IMR-90 (cell line): Measurements from ENCODE around the gene NME7. TPM values are rescaled to one million over a fixed set of nuclear protein-coding genes. Genes with fewer than 3 reads are reported as not detected.

Experiments used
- ATAC-seq: fragments of 200-7000 bp; cut with Tn5 transposase; 2 replicates; pipeline ENCODE4 v1.9.1; 2020; ENCODE audit warnings: low read depth, mild to moderate bottlenecking, moderate library complexity
- BruUV-seq: library from RNA; stranded (reverse); fragments of 400-500 nt; replicated peaks from 2 replicates; lab custom pipeline; 2021; lab: Mats Ljungman, UMichigan
- CTCF ChIA-PET: fragments of 300-600 bp; formaldehyde crosslinking; extraction: SDS; loops from one replicate; lab custom pipeline; 2021; ENCODE audit warnings: antibody characterized with exemption; lab: Yijun Ruan, JAX
- POLR2A ChIA-PET: fragments of 300-600 bp; sonication (Branson Sonifier 250); formaldehyde crosslinking; loops from one replicate; lab custom pipeline; 2022; ENCODE audit warnings: antibody characterized with exemption; ENCODE audit not compliant: unreplicated experiment; lab: Charles Lee
- DNase-seq: peaks from one replicate; pipeline ENCODE4 v3.0.0; 2013
- H2AFZ ChIP-seq: replicated peaks from 2 replicates; pipeline ENCODE3; 2013; ENCODE audit warnings: low read length, mild to moderate bottlenecking; ENCODE audit not compliant: poor library complexity
- H2AK5ac ChIP-seq: 2 replicates; pipeline ENCODE4 v1.6.1; 2013; ENCODE audit warnings: low read depth, low read length, inconsistent platforms
- H2AK9ac ChIP-seq: replicated peaks from 2 replicates; pipeline ENCODE3; 2013; ENCODE audit warnings: mild to moderate bottlenecking, low read depth, low read length, moderate library complexity; ENCODE audit not compliant: poor library complexity
- H2BK120ac ChIP-seq: 2 replicates; pipeline ENCODE4 v1.6.1; 2013; ENCODE audit warnings: low read depth, low read length, inconsistent platforms
- H2BK15ac ChIP-seq: 3 replicates; pipeline ENCODE4 v1.6.1; 2013; ENCODE audit warnings: low read depth, low read length, inconsistent platforms
- H2BK20ac ChIP-seq: 2 replicates; pipeline ENCODE4 v1.6.1; 2013; ENCODE audit warnings: low read depth, mild to moderate bottlenecking, inconsistent platforms, low read length, moderate library complexity
- H2BK5ac ChIP-seq: 2 replicates; pipeline ENCODE4 v1.6.1; 2013; ENCODE audit warnings: mild to moderate bottlenecking, low read depth, low read length, inconsistent platforms; ENCODE audit not compliant: poor library complexity, severe bottlenecking
- H3K14ac ChIP-seq: replicated peaks from 2 replicates; pipeline ENCODE4 v1.6.1; 2013; ENCODE audit warnings: low read depth, low read length, inconsistent platforms
- H3K18ac ChIP-seq: 2 replicates; pipeline ENCODE4 v1.6.1; 2013; ENCODE audit warnings: low read depth, low read length, control low read depth
- H3K23ac ChIP-seq: 2 replicates; pipeline ENCODE4 v1.6.1; 2013; ENCODE audit warnings: low read depth, low read length, inconsistent platforms
- H3K27ac ChIP-seq: 2 replicates; pipeline ENCODE4 v1.5.1; 2013; ENCODE audit warnings: mild to moderate bottlenecking, control low read depth, low read length; ENCODE audit not compliant: insufficient read depth
- H3K27me3 ChIP-seq: 2 replicates; pipeline ENCODE4 v1.6.1; 2013; ENCODE audit warnings: low read length; ENCODE audit not compliant: control insufficient read depth, insufficient read depth
- H3K36me3 ChIP-seq: 2 replicates; pipeline ENCODE4 v1.6.1; 2013; ENCODE audit warnings: low read length, mixed read lengths; ENCODE audit not compliant: control insufficient read depth, insufficient read depth
- H3K4ac ChIP-seq: 2 replicates; pipeline ENCODE4 v1.6.1; 2013; ENCODE audit warnings: low read depth, low read length, inconsistent platforms
- H3K4me1 ChIP-seq: 2 replicates; pipeline ENCODE4 v1.6.1; 2013; ENCODE audit warnings: low read length, mixed read lengths; ENCODE audit not compliant: control insufficient read depth, insufficient read depth
- H3K4me2 ChIP-seq: 2 replicates; pipeline ENCODE4 v1.6.1; 2013; ENCODE audit warnings: low read depth, mild to moderate bottlenecking, control low read depth, low read length, moderate library complexity
- H3K4me3 ChIP-seq: 2 replicates; pipeline ENCODE4 v1.5.1; 2013; ENCODE audit warnings: low read depth, mild to moderate bottlenecking, control low read depth, low read length, moderate library complexity; ENCODE audit not compliant: insufficient read depth
- H3K56ac ChIP-seq: 2 replicates; pipeline ENCODE4 v1.6.1; 2013; ENCODE audit warnings: low read length, inconsistent platforms; ENCODE audit not compliant: insufficient read depth; ENCODE audit errors: extremely low read depth
- H3K79me1 ChIP-seq, 2 experiments: 2 replicates each; pipeline ENCODE4 v1.6.1; 2013; ENCODE audit warnings: low read length in 2 of 2, inconsistent platforms in 1 of 2, low read depth in 1 of 2
- H3K9ac ChIP-seq: 2 replicates; pipeline ENCODE4 v1.6.1; 2013; ENCODE audit warnings: low read depth, low read length, control low read depth
- H3K9me1 ChIP-seq: 2 replicates; pipeline ENCODE4 v1.6.1; 2013; ENCODE audit warnings: low read length, inconsistent platforms; ENCODE audit not compliant: insufficient read depth
- H3K9me3 ChIP-seq: 2 replicates; pipeline ENCODE4 v1.6.1; 2013; ENCODE audit warnings: low read length; ENCODE audit not compliant: control insufficient read depth, insufficient read depth
- H4K20me1 ChIP-seq: 2 replicates; pipeline ENCODE4 v1.6.1; 2013; ENCODE audit warnings: low read length, inconsistent platforms; ENCODE audit not compliant: insufficient read depth
- H4K5ac ChIP-seq: 2 replicates; pipeline ENCODE4 v1.6.1; 2013; ENCODE audit warnings: mild to moderate bottlenecking, low read depth, low read length, control low read depth
- H4K8ac ChIP-seq, 2 experiments: 2 replicates each; pipeline ENCODE4 v1.6.1; 2013; ENCODE audit warnings: low read depth in 2 of 2, low read length in 2 of 2, control low read depth in 1 of 2, inconsistent platforms in 1 of 2
- H4K91ac ChIP-seq: 2 replicates; pipeline ENCODE4 v1.6.1; 2013; ENCODE audit warnings: low read depth, low read length, inconsistent platforms; ENCODE audit not compliant: insufficient read depth
- CEBPB ChIP-seq: IDR thresholded peaks from 2 replicates; pipeline ENCODE4 v1.6.1; 2012; ENCODE audit warnings: low read depth, low read length, improper control_type of control experiment
- CHD1 ChIP-seq: IDR thresholded peaks from 2 replicates; pipeline ENCODE4 v1.6.1; 2012; ENCODE audit warnings: low read depth, low read length, improper control_type of control experiment
- ELK1 ChIP-seq: fragments of 150-350 bp; IDR thresholded peaks from 2 replicates; pipeline ENCODE4 v1.6.1; 2016; ENCODE audit warnings: low read depth, mild to moderate bottlenecking, low read length, moderate library complexity, borderline replicate concordance
- FOS ChIP-seq: fragments of 150-350 bp; IDR thresholded peaks from 2 replicates; pipeline ENCODE4 v1.6.1; 2016; ENCODE audit warnings: low read depth, low read length
- MAFK ChIP-seq: IDR thresholded peaks from 2 replicates; pipeline ENCODE4 v1.6.1; 2012; ENCODE audit warnings: low read depth, low read length, improper control_type of control experiment
- MXI1 ChIP-seq: IDR thresholded peaks from 2 replicates; pipeline ENCODE4 v1.6.1; 2012; ENCODE audit warnings: low read depth, mild to moderate bottlenecking, low read length, moderate library complexity, borderline replicate concordance
- NFE2L2 ChIP-seq: fragments of 150-350 bp; IDR thresholded peaks from 2 replicates; pipeline ENCODE4 v1.6.1; 2016; ENCODE audit warnings: low read depth, mild to moderate bottlenecking, low read length
- POLR2A ChIP-seq: IDR thresholded peaks from 2 replicates; pipeline ENCODE4 v1.6.1; 2012; ENCODE audit warnings: mild to moderate bottlenecking, low read depth, low read length
- SMC3 ChIP-seq: fragments of 150-350 bp; IDR thresholded peaks from 2 replicates; pipeline ENCODE4 v1.6.1; 2016; ENCODE audit warnings: low read depth, mild to moderate bottlenecking, antibody characterized with exemption, low read length, moderate library complexity
- WGBS, 2 experiments: methylation state at CpG; one replicate each; pipeline versions ENCODE4 v1.1.5 to v1.1.7; 2013; ENCODE audit warnings: missing lambda C conversion rate in 2 of 2; ENCODE audit not compliant: insufficient read length in 1 of 2; ENCODE audit errors: extremely low coverage in 2 of 2; 5-methylcytosine and 5-hydroxymethylcytosine counted together
- dilution Hi-C: fragments of 300-500 bp; cut with HindIII; formaldehyde crosslinking; loops from one replicate; pipeline ENCODE4 v1.14.3; 2018; ENCODE audit warnings: low sequenced_read_pairs; ENCODE audit not compliant: unreplicated experiment
- in situ Hi-C: fragments of 300-500 bp; cut with MboI; formaldehyde crosslinking; loops from 3 replicates; pipeline ENCODE4 v1.14.3; 2019; ENCODE audit warnings: low sequenced_read_pairs, inconsistent platforms, mixed read lengths
- intact Hi-C: fragments of 100-400 bp; cut with micrococcal nuclease; formaldehyde crosslinking; loops from 2 replicates; pipeline ENCODE4 v1.10.0; 2022
- polyA plus RNA-seq, 3 experiments: library from polyadenylated mRNA; depleted of rRNA; stranded (reverse); fragments of >200 nt; gene quantifications; 2 replicates each; pipeline ENCODE4 v1.2.3, GENCODE V29; 2012; ENCODE audit warnings: low replicate concordance in 1 of 3
- total RNA-seq: library from RNA; depleted of rRNA; stranded (reverse); fragments of >200 nt; gene quantifications from 2 replicates; pipeline ENCODE4 v1.2.3, GENCODE V29; 2012

NME7 gene
- total and polyA plus RNA-seq, 2 of the 4 experiments (the other 2 are of a cell fraction): 18.3 to 22.4 TPM

- Histone ChIP-seq H3K4me3 (no peak overlapping the region), H3K36me3 (no peaks in the 10 kb centered on the region), H3K56ac (no peak overlapping the region), H4K8ac (no peak overlapping the region), H3K4ac (no peak overlapping the region), H2AFZ (no peak overlapping the region), H2BK5ac (no peak overlapping the region), H2AK5ac (no peak overlapping the region), H3K4me1 (no peaks in the 10 kb centered on the region), H3K9ac (no peak overlapping the region), H3K18ac (no peak overlapping the region), H3K14ac (no peak overlapping the region), H2BK15ac (no peak overlapping the region), H4K20me1 (no peaks in the 10 kb centered on the region), H3K9me3 (no peaks in the 10 kb centered on the region), H2BK120ac (no peak overlapping the region), H3K27ac (no peak overlapping the region), H3K4me2 (no peak overlapping the region), H3K27me3 (peaks cover 2% of the 10 kb centered on the region; the same call in 1 of the 2 replicates), H2BK20ac (no peak overlapping the region), H2AK9ac (no peak overlapping the region), H4K91ac (no peak overlapping the region), H4K5ac (no peak overlapping the region), H3K79me1 (no peaks in the 10 kb centered on the region), H3K23ac (no peak overlapping the region), H3K9me1 (no peaks in the 10 kb centered on the region)
- in situ Hi-C loops (no loop called here), dilution Hi-C loops (no loop called here), intact Hi-C loops (no loop called here)
- TF ChIP-seq NFE2L2 (no peak), MAFK (no peak), CEBPB (no peak), POLR2A (no peak), MXI1 (no peak), CHD1 (no peak), ELK1 (no peak), SMC3 (no peak), FOS (no peak)
- no TSS peak for BruUV-seq
- POLR2A ChIA-PET: no interaction called here
- DNase-seq (no peak), ATAC-seq (no peak)
- CTCF ChIA-PET: no interaction called here
- no CpG with 5 or more reads among the region's 4 CpGs for WGBS, 2 experiments
Measured at GRCh38 chr1:169087876-169088275, 279.7 kb downstream of the NME7 start.
